Pulmonary artery endothelial cell (primary cell): ENCODE data around the gene AFAP1L2. TPM values are rescaled to one million over a fixed set of nuclear protein-coding genes. Genes with fewer than 3 reads are reported as not detected.
A peak's percentile ranks its signal among the peaks of the same experiment; 100 is the strongest.

Experiments used
- DNase-seq: peaks from one replicate; pipeline ENCODE4 v3.0.0-alpha.2; 2011; ENCODE audit warnings: low read depth, low spot score
- total RNA-seq: library from RNA; depleted of rRNA; stranded (reverse); fragments of >200 nt; gene quantifications from 2 replicates; pipeline ENCODE4 v1.2.3, GENCODE V29; 2014

The AFAP1L2 gene
- total RNA-seq, 1 donor from 2014 or later = 1.3 TPM

GRCh38 chr10:114311023-114311422 lies 93.3 kb downstream of the AFAP1L2 start:
- no peak for DNase-seq

DNA sequence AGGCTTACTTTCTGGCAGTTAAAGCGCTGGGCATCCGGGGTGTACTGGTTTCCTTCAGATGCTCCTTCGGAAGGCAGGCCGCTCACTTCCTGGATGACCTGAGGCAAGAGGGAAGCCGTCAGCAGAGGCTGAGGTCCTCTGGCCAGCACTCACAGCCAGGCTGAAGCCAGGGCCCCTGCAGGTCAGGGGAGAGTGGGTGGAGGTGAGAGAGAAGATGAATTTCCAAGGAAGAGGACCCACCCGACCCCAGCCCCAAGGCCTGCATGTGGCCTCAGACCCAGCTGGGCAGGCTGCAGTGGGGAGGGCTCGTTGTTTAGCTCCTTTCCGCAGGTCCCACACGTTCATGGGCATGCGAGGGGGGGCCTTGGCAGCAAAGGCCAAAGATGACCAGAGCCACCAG lies 94.0 kb downstream of the AFAP1L2 start:
- no peak for DNase-seq

GRCh38 chr10:114309364-114309651 lies 95.0 kb downstream of the AFAP1L2 start:
- no peak for DNase-seq

DNA sequence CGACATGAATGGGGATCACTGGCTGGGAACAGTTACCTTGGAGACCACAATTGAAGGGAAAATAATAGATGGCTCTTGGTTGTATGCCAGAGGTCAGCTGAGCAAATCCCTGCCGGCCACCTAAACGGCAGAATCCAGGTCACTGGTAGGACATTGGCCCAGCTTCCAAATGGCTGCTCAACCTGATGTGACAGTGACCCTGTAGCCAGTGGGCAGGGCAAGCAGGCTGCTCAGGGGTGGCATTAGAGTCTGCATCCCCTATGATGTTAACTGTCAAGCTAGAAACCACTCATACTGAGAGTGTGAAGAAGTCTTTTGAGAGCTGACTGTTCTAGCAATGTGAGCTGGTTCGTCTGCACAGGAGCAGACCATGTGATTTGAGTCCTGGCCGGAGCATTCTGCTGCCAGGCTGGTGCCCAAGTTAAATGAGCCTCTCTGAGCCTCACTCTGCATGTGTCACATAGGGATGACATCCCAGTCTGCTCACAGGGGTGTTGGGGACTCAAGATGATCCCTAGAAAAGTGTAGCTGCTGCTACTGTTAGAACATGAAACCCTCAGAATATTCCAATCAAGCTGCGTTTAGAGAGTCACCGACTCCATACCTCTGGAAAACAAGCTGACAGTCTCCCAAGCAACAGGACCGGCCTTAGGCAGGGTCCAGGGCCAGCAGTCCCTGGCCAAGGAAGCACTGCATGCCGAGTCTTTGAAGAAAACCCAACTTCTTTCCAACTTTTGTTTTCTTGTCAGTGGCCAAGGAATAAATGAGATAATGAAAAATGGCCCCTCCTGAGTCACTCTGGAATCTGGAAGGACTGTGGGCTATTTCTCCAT lies 95.6 kb downstream of the AFAP1L2 start:
- DNase-seq = no peak

GRCh38 chr10:114307731-114308130 lies 96.6 kb downstream of the AFAP1L2 start:
- no peak for DNase-seq

DNA sequence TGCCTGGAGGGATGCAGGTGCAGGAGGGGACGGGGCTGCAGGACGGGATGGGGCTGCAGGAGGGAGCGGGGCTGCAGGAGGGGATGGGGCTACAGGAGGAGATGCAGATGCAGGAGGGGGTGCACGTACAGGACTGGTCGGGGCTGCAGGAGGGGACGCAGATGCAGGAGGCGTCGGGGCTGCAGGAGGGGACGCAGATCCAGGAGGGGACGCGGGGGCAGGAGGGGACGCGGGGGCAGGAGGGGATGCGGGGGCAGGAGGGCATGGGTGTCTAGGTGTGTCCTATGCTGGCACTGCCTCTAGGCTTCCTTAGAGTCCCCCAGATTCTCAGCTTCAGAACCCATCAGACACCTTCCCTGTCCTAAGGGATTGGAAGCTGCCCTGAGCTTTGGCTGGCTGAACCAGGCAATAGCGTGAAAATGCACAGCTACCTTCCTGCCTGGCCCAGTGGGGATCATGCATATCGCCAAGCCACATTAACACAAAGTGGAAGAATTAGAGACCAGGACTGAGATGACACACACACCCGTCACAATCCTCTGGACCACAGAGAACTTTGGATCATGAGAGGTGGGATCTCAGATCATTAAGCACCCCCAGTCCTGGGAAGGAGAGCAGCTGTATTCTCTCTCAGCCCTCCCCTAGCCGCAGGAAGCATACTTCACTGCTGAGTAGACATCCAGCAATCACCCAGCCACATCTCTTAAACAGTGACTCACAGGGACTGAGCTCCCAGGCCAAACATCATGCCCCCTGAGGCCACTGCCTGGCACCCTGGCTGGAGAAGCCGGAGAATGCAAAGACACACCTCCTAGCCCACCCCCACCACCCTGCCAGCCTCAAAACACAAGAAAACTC lies 98.0 kb downstream of the AFAP1L2 start:
- DNase-seq = no peak

DNA sequence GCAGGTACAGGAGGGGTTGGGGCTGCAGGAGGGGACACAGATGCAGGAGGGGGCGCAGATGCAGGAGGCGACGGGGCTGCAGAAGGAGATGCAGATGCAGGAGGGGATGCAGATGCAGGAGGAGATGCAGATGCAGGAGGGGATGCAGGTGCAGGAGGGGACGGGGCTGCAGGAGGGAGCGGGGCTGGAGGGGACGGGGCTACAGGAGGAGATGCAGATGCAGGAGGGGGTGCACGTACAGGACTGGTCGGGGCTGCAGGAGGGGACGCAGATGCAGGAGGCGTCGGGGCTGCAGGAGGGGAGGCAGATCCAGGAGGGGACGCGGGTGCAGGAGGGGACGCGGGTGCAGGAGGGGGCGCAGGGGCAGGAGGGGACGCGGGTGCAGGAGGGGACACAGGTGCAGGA lies 98.8 kb downstream of the AFAP1L2 start:
- DNase-seq = no peak

GRCh38 chr10:114304571-114305421 lies 99.5 kb downstream of the AFAP1L2 start:
- DNase-seq = no peak

GRCh38 chr10:114304017-114304570 lies 100.2 kb downstream of the AFAP1L2 start:
- peak; percentile 46 for DNase-seq

DNA sequence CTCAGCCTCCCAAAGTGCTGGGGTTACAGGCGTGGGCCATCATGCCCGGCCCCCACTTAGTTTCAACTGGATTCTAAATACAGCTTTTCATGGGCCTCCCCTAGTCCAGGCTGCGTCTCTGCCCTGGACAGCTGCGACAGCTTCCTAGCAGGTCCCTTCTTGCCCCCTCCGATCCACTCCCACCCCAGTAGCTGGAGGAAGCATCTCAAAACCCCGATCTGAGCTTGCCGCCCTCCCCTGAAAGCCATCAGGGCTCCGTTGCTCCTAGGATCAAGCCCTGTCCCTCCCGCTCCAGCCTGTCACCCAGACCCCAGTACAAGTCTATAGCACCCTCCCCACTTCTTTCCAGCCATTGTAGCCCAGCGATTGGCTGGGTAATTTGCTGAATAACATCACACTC lies 100.7 kb downstream of the AFAP1L2 start:
- no peak for DNase-seq

DNA sequence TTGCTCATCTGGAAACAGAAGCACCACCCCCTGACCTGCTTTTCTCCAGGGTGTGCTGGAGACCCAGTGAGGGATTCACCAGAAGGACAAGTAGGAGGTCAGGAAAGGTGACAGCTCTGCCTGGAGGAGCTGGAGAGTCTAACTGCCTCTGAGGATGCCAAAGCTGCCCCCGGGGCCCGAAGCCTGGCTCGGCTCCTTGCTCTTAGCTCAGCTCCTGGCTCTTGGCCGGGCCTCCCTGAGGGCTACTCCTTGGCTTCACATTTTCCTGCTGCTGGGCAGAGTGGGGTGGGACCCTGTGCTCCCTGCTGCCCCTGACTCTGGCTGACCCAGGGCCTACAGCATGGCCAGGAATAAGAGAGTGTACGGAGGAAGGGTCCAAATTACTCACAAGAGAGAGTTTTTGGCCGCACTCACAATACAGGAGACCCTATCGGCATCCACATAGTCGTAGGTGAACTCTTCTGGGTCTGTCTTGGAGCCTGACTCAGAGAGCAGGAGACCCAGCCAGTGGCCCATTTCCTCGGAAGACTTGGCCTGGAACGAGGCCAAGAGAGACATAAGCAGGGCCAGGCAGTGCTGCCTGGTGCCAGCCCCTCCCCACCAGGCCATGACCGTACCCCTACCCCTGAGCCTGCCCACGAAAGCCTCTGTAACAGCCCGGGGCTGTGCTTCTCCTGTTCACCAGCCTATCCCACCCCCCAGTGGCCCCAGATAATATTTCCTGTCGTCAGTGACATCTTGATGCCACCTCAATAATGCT lies 102.2 kb downstream of the AFAP1L2 start:
- no peak for DNase-seq

- DNase-seq = no peak
These were observed 103.1 kb downstream of the AFAP1L2 start for GRCh38 chr10:114301177-114301576.

GRCh38 chr10:114300036-114300645 lies 104.2 kb downstream of the AFAP1L2 start:
- DNase-seq = no peak

DNA sequence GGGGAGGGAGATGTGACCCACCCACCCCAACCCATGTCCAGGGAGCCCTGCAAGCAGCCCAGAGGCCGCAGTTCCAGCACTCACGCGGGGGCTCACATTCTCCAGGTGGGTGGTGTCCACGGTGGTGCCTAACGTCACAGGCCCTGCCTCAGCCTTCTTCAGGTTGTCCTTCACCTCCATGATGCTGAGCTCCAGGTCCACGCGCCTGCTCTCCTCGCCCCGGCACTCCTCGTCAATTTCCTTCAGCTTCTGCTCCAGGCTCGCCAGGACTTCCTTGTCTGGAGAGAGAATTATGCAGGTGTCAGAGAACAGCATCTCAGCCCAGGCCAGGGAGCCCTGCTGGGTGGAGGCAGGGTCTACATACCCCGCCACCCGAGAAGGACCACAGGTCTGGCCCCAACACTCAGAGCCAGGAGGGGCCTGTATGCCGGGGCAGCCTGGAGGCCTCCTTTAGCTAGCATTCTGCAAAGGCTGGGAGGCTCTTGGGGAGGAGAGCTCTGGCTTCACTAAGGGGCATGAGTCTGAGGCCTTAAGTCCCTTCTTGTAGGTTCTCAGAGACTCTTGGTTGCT lies 107.1 kb downstream of the AFAP1L2 start:
- no peak for DNase-seq

DNA sequence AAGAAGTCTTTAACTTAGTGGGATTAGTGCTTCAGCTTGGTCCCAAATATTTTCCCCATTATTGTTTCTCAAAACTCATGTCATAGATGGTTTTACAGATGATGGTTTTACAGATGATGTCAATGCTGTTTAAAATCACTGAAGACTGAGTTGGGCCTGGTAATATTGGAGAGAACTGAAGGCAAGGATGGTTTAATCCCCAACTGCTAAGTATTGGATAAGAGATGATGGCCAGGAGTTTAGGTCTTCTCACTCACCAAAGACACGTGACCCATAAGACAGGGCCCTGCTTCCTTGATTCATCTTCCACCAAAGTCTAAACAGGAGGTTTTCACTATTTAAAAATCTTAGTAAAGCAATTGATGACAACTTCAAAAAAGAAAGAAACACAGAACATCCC lies 108.9 kb downstream of the AFAP1L2 start:
- DNase-seq = no peak

DNA sequence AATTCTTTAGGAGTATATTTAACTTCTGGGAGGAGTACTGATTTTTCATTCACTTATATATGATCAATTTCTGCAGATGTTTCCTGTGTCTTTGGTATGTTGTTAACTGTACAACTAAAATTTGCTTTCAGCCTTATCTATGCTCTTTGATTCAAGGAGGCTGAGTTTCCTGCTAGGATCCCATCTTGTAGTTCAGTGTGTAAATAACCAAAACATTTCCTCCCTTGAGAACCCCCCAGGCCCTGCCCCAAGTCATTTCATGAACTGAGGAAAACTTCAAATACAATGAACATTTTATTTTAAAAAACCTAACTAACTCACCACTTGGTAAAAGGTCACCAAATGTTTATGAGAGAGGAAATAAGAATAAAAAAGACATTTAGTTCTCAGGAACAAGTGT lies 109.8 kb downstream of the AFAP1L2 start:
- peak; percentile 36 for DNase-seq

GRCh38 chr10:114293075-114293474 lies 111.2 kb downstream of the AFAP1L2 start:
- DNase-seq = no peak

DNA sequence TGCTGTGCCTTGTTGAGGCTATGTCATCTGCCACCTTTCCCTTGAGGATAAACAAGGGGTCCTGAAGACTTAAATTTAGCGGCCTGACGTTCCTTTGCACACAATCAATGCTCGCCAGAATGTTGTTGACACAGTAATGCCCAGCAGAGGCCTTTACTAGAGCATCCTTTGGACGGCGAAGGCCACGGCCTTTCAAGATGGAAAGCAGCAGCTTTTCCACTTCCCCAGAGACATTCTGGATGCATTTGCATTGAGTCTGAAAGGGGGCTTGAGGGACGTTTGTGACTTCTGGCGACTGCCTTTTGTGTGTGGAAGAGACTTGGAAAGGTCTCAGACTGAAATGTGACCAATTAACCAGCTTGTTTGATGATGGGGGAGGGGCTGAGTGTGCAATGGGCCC lies 112.8 kb downstream of the AFAP1L2 start:
- DNase-seq = no peak

DNA sequence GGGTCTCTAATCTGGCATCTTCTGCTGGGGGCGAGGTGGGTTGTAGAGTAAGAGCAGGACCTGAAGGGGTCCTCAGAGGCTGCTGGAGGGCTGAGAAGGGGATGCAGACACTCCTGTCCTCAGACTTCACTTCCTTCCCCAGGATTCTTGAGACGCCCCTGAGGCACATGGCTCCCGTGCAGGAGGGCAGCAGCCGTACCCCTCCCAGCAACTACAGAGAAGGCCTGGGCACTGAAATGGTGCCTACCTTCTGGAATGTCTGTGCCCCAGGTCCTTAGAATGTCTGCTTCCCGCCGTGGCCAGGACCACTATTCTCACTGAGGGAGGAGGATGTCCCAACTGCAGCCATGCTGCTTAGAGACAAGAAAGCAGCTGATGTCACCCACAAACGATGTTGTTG lies 113.2 kb downstream of the AFAP1L2 start:
- no peak for DNase-seq

DNA sequence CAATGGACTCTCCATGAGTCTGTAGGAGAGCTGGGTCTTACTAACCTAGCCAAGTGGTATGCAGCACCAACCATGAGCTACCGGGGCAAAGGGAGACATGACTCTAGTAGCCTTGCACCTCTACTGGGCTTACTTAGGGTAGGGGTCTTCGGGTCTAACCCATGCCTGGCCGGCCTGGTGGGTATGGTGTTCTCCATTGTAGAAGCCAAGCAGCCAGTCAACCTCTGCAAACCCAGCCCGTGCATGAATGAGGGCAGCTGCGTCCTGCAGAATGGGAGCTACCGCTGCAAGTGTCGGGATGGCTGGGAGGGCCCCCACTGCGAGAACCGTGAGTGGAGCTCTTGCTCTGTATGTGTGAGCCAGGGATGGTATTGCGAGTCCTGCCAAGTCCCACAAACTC lies 114.3 kb downstream of the AFAP1L2 start:
- no peak for DNase-seq
